GM12878 (cell line): ENCODE measurements around the gene CEACAM5.

Experiments
- ATF2 ChIP-seq: IDR thresholded peaks from 2 replicates; pipeline ENCODE4 v1.6.1; 2012; ENCODE audit warnings: low read length, inconsistent platforms
- EED ChIP-seq: sonication (generic); IDR thresholded peaks from 2 replicates; pipeline ENCODE4 v1.6.1; 2016; ENCODE audit warnings: antibody characterized with exemption, low read depth
- JUND ChIP-seq: IDR thresholded peaks from 2 replicates; pipeline ENCODE4 v1.6.1; 2012; ENCODE audit warnings: low read depth, mild to moderate bottlenecking, low read length, improper control_type of control experiment, moderate library complexity
- MAX ChIP-seq: IDR thresholded peaks from 2 replicates; pipeline ENCODE4 v1.6.1; 2012; ENCODE audit warnings: low read depth, low read length, improper control_type of control experiment
- MYC ChIP-seq: IDR thresholded peaks from 2 replicates; pipeline ENCODE4 v1.6.1; 2011; ENCODE audit warnings: mild to moderate bottlenecking, low read length, moderate library complexity, inconsistent platforms; ENCODE audit not compliant: insufficient read depth, insufficient replicate concordance, insufficient read length, severe bottlenecking
- POLR2A ChIP-seq: IDR thresholded peaks from 2 replicates; pipeline ENCODE4 v1.6.1; 2011; ENCODE audit warnings: low read depth, mild to moderate bottlenecking, low read length
- POLR2AphosphoS5 ChIP-seq: IDR thresholded peaks from 2 replicates; pipeline ENCODE4 v1.6.1; 2011; ENCODE audit warnings: mild to moderate bottlenecking, low read length, inconsistent platforms
- SUPT20H ChIP-seq: IDR thresholded peaks from 2 replicates; pipeline ENCODE4 v1.6.1; 2011; ENCODE audit warnings: low read depth, mild to moderate bottlenecking, low read length, moderate library complexity, borderline replicate concordance; ENCODE audit not compliant: control insufficient read depth
- ZNF622 ChIP-seq: fragments of 450-650 bp; IDR thresholded peaks from 2 replicates; pipeline ENCODE4 v1.6.1; 2017; ENCODE audit warnings: mild to moderate bottlenecking, inconsistent platforms

- no peak for TF ChIP-seq EED
- no peak for TF ChIP-seq POLR2A
- no peak for TF ChIP-seq MAX
- no peak for TF ChIP-seq POLR2AphosphoS5
- TF ChIP-seq SUPT20H, result no peak
- no peak for TF ChIP-seq JUND
- TF ChIP-seq MYC, result no peak
- TF ChIP-seq ZNF622, result no peak
- TF ChIP-seq ATF2, result no peak
These were observed 2.8 kb upstream of the CEACAM5 start for GRCh38 chr19:41705393-41706174.
